ENCODE data around the gene GPC1.
A peak's percentile ranks its signal among the peaks of the same experiment; 100 is the strongest.
"Not testable (repeated sequence)": the region's sequence is repeated elsewhere in the genome, so short reads cannot be mapped to it uniquely, and the experiment has no call there.

The GPC1 gene, protein sequence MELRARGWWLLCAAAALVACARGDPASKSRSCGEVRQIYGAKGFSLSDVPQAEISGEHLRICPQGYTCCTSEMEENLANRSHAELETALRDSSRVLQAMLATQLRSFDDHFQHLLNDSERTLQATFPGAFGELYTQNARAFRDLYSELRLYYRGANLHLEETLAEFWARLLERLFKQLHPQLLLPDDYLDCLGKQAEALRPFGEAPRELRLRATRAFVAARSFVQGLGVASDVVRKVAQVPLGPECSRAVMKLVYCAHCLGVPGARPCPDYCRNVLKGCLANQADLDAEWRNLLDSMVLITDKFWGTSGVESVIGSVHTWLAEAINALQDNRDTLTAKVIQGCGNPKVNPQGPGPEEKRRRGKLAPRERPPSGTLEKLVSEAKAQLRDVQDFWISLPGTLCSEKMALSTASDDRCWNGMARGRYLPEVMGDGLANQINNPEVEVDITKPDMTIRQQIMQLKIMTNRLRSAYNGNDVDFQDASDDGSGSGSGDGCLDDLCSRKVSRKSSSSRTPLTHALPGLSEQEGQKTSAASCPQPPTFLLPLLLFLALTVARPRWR

DNA sequence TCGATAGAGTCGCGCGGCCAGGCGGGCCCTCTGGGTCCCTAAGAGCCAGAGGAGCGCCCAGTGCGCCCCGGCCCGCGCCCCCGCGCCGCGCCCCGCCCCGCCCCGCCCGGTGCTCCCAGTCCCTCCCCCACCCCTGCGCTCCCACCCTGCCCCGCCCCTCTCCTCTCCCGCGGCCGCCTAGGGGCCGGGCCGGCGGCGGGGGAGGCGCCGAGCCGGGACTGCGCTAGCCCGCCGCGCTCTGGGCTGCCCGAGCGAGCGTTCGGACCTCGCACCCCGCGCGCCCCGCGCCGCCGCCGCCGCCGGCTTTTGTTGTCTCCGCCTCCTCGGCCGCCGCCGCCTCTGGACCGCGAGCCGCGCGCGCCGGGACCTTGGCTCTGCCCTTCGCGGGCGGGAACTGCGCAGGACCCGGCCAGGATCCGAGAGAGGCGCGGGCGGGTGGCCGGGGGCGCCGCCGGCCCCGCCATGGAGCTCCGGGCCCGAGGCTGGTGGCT is at the start of gene GPC1:
TSS of gene GPC1 (plus strand) at position 207 of the 491 bp plus-strand sequence. CDS start at position 463, 256 bp downstream.
- DNase-seq (ENCODE audit: low read depth in 2 of 2, low spot score in 1 of 2): peak in 1 of 2 donors; percentile 28

DNA sequence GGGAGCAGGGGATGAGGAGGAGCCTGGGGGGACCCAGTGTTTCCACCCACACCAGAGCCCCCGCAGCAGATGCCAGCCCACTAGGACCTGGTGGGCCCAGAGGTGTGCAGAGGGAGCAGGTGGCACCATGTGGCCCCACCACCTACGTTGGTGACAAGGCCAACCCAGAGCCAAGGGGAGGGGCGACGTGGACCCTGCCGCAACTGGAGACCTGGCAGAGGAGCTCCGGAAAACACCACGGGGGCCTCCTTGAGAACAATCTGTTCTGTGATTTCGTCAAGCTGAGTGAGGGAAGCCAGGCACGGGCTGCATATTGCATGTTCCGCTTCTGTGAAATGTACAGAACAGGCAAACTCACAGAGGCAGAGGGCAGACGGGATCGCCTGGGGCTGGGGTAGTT is 49.1 kb upstream of the GPC1 start:
- DNase-seq (ENCODE audit: low read depth in 2 of 2, low spot score in 1 of 2): no peak

DNA sequence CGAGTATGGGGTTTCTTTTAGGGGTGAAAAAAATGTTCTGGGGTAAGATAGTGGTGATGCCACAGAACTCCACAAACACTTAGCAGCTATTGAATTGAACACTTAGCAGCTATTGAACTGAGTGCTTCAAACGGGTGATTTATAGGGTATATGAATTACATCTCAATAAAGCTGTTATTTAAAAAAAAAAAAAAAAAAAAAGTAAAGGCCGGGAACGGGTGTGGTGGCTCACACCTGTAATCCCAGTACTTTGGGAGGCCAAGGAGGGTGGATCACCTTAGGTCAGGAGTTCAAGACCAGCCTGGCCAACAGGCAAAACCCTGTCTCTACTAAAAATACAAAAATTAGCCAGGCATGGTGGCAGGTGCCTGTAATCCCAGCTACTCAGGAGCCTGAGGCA is 48.7 kb upstream of the GPC1 start:
- DNase-seq (ENCODE audit: low read depth in 2 of 2, low spot score in 1 of 2): not testable (repeated sequence)

DNA sequence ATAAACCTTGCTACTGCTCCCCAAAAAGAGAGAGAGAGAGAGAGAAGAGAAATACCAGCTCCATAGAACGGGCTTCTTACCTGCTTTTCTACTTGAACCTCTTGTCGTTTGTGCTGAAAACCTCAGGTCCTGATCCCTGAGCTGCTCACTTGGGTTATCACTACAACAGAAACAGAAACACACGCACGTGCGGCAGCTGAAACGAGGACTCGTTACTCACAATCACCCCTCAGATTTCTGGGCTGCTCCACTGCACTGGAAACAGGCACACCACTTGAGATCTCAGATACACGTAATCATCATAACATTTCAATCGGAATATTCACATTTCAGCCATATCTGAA is 48.2 kb upstream of the GPC1 start:
- DNase-seq (ENCODE audit: low read depth in 2 of 2, low spot score in 1 of 2): no peak

DNA sequence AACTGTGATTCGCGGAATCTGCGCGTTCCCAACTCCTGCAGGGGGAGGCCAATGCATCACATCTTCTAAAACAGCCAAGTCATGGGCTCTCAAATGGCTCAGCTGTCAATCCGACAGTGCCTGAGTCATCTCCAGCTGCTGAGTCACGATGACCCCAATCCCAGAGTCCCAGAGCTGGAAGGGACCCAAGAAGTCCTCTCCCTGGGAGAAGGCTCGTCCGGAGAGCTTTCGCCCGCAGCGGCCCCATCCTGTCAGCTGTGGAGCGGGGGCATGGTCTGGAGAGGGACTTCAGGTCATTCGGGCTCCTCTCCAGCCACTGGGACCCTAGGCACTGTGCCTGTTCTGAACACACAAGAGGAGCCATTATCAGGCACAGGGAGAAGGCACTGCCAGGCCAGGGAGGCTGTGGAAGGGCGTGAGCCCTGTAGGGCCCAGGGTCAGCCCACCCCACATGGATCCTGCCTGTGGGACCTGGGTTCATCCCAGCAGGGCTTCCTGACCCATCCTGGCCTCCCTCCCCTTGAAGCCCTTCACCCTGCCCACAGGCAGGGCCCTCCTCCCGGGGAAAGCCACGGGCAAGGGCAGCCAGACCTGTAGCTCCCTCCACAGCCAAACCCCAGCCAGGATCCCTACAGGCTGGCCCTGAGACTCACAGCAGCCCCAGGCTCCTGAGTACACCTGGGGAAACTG is 47.6 kb upstream of the GPC1 start:
- no peak for DNase-seq (ENCODE audit: low read depth in 2 of 2, low spot score in 1 of 2)

DNA sequence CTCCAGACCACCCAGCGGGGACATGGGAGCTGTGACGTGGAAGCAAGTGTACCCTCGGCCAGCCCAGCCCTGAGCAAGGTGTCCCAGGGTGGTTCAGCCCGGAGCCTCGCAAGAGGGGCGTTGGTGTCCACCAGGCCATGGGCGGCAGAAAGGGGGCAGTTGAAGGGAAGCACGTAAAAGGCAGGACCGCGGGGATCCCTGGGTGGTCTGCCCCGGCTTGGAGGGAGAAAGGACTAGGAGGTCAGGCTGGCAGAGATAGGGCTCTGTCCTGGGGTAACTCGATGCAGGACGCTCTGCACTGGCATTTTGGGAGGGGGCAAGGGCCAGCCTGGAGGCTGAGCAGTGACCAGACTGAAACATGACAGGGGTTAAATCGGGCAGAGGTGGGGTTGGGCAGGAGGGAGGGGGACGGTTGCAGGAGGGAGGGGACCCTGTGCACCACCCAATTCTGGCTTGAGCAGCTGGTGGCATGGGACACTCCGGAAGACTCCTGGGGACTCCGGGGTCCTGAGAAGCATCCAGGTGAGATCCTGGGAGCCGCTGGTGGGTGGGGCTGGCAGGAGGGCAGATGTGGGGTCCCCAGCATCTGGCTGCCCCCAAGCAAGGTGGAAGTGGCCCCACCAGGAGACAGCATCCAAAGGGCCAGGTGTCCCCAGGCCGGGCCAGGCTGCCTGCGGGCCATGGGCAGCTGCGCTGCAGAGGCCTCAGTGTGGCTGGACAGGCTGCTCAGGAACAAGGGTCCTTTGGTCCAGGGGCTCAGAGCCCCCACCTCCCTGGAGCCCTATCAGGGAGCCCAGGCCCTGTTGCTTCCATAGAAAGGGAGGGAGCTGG is 46.8 kb upstream of the GPC1 start:
- DNase-seq (ENCODE audit: low read depth in 2 of 2, low spot score in 1 of 2): no peak

DNA sequence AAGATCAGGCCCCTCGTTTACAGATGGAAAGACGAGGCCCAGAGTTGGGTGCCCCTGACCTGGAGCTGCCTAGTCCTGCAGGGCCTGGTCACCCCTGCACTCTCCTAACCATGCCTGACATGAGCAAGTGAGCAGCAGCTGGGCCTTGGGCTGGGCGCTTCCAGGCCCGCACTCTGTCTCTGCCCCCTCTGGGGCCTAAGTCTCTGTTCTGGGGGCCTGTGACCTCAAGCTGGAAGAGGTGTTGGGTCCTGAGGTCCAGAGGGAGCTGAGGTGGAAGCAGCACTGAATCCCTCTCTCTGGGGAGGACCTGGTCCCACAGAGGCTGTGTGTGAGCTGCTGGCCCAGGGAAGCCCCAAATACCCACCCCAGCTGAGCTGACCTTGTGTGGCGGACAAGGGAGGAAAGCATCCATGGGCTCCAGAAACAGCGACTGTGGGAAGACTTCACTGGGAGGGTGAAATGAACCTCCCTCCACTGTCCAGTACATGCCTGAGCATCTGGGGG is 46.1 kb upstream of the GPC1 start:
- DNase-seq (ENCODE audit: low read depth in 2 of 2, low spot score in 1 of 2): no peak

DNA sequence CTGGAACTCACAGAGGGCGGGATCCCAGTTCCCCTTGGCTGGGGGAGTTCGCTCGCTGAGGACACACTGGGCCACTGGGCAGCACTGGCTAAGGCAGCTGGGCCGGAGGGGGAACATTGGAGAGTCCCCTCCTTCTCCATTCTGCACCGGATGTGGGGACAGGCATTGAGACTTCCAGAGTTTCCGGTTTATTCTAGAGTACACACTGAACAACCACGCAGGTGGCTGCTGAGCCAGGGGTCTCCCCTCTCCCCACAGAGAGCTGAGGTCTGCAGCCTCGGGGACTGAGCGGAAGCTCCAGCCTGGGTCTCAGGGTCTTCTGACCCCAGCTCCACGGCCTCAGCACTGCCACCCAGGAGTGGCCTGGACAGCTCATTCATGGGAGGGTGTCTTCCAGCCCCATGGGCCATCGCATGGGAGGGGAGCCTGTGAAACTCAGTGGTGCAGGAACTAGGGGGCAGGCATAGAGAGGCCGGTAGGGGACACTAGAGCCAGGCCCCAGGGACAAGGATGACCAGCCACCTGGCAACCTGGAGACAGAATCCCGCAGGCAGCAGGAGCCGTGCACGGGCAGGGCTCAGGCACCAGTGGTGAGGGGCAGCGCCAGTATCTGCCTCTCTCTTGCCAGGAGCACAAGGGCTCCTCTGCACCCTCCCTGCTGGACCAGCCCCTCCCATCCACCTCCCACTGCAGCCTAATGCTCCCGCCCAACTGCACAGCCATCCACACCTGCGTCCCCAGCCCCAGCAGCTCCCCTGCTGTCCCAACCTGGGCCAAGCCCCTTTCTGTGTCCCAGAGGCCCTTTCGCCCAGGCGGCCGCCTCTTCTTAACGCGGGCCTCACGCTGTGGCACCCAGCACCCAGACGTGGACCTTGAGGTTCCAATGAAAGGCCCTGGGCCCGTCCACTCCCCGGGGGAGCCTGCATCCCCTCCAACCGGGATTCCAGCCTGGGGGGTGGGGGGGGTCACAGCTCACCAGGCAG is 45.1 kb upstream of the GPC1 start:
- no peak for DNase-seq (ENCODE audit: low read depth in 2 of 2, low spot score in 1 of 2)

DNA sequence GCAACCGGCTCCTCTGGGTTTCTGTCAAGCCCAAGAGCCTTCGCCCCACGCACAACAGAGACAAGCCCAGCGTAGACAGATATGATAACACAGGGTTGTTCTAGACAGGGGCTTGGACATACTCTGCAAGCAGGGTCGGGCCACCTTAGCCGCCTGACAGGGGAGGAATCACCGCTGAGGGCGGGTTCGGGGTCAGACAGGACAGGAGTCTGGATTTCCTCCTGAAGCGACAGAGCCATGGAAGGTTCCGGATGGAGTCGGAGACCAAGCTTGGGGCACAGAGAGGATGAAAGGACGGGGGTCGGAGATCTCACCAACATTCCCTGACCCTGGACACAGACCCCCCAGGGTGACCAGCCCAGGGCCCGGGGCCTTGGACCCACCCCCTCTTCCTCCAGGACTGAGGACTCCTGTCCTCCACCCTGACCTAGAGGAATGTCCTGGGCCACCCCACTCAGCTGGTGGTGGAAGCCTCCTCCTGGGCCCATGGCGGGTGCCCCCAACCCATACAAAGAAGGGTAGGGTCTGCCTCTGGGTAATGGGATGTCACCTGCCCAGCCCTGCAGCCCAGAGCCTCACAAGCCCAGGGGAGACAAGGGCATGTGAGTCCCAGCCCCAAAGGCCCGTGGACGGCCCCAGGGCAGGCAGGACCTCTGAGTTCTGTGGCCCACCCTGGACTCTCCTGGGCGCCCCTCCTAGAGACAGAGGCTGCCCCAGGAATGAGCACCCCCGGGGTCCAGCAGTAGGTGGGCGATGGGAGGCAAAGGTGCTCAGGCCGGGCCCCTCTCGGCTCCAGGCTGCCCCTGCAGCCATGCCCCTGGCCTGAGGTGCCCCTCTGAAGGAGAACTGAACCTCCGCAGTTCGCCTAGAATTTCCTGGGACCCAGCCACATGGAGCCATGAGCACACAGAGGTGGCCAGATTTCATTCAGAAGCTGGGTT is 44.1 kb upstream of the GPC1 start:
- DNase-seq (ENCODE audit: low read depth in 2 of 2, low spot score in 1 of 2): no peak

DNA sequence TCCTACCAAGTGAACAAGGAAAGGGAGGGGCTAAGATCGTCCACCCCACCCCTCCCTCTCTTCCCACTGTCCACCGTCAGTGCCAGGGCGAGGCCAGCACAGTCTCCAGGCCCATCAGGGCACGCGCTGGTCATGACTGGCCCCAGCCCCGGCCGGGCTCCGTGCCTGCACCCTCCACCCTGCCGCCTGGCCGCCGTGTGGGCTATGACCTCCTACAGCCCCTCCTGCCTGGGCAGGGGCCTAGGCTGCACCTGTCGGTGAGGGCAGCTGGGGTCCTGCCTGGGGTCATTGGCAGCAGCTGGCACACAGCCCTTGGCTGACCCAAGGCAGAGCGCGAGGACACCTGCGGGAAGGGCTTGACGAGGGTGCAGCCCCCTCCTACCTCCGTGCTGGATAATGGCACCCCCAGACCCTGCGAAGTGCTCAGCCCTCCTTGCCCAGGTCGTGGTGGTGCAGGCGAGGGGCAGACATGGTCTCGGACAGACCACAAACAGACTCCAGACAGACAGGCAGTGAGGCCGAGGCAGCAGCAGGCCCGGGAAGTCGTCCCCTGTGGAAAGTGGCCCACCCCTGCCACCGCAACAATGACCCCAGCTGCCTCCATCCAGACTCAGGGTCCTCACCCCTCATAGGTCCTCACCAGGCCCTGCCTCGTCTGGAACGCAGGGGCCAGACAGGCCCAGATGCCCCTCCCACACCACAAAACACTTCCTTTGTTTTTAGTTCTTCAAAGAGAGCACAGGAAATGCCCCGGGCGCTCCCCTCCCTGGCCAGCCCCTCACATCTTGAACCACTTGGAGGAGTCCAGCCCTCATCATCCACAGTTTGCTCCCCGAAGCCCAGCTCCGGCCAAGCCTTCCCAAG is 43.1 kb upstream of the GPC1 start:
- DNase-seq (ENCODE audit: low read depth in 2 of 2, low spot score in 1 of 2): no peak

DNA sequence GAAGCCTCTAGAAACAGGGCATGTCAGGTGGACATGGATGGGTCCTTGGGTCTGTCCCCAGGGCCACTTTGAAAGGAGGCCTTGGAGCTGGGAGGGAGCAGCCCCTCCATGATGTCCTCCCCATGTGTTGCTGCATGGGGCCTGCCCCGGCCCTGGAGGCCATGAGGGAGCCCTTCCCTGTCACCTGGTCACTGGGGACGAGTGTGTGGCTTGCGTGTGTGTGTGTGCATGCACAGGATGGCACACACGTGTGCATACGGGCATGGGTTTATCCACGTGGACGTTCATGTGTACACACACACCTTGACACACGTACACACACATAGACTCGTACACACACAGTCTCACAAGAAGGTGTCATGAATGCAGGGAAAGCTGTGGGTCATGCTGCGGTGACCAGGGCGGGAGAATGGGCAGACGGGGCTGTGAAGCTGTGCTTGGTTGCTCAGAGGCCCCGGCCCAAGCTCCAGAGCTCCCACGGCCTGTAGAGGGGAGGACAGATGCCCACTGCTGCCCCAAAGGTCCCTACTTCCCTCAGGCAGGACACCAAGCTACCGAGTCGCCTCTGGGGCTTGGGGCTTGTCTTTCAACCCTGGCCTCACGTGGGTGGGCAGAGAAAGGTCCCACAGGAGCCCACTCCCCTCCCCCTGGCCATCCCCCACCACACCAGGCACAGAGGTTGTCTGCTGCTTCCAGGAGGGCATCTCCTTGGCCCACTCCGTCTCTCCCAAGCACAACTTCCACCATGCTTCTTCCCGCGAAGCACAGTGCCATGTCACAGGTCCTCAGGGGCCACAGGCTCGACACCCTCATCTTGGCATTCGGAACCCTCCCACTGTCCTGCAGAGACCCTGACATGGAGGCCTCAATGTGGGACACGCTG is 42.3 kb upstream of the GPC1 start:
- DNase-seq (ENCODE audit: low read depth in 2 of 2, low spot score in 1 of 2): no peak

DNA sequence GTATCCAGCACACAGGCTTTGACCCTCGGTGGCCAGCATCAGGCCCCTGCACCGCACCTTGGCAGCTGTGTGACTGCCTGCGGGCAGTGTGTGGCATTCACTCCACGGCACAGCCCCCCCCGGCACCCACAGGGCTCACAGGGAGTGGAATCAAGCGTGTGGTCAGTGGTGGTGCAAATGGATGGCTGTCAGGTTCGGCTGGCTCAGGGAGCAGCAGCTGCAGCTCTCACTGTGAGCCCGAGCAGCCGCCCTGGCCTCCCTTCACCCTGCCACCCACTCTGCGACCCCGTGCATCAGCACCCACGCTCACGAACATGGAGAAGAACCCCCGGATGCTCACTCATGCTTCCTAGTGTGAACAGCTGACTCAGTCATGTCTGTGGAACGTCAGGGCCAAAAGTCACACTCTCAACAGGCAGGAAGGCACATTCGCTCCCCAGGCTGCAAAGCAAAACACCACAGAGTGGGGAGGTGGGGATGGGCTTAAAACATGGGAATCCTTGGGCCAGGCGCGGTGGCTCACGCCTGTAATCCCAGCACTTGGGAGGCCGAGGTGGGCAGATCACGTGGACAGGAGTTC is 41.5 kb upstream of the GPC1 start:
- DNase-seq (ENCODE audit: low read depth in 2 of 2, low spot score in 1 of 2): no peak

DNA sequence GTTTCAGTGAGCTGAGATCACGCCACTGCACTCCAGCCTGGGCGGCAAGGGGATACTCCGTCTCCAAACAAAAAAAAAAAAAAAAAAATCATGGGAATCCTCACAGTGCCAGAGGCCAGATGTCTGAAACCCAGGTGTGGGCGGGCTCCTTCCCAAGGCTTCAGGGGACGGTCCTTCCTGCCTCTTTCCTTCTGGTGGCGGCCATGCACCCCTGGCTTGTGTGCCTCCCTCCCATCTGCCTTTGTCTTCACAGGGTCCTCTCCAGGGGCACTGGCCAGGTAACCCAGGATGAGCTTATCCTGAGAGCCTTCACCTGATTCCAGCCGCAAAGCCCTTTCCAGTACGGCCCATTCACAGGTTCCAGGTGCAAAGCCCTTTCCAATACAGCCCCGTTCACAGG is 40.9 kb upstream of the GPC1 start:
- no peak for DNase-seq (ENCODE audit: low read depth in 2 of 2, low spot score in 1 of 2)

DNA sequence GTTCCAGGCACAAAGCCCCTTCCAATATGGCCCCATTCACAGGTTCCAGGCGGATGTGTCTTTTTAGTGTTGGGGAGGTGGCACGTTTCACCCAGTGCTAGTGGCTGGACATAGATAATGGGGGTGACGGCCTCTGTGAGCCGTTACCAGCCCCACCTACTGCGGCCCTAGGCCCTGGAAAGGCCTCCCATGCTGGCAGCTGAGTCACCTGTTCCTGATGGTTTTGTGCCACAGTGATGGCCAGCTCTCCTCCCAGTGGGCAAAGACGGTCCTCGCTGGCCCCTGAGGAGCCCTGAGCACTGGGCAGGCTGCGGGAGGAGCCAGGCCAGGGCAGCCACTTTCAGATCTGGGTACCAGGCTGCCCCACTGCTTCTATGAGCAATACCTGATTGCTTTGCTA is 40.0 kb upstream of the GPC1 start:
- DNase-seq (ENCODE audit: low read depth in 2 of 2, low spot score in 1 of 2): no peak

DNA sequence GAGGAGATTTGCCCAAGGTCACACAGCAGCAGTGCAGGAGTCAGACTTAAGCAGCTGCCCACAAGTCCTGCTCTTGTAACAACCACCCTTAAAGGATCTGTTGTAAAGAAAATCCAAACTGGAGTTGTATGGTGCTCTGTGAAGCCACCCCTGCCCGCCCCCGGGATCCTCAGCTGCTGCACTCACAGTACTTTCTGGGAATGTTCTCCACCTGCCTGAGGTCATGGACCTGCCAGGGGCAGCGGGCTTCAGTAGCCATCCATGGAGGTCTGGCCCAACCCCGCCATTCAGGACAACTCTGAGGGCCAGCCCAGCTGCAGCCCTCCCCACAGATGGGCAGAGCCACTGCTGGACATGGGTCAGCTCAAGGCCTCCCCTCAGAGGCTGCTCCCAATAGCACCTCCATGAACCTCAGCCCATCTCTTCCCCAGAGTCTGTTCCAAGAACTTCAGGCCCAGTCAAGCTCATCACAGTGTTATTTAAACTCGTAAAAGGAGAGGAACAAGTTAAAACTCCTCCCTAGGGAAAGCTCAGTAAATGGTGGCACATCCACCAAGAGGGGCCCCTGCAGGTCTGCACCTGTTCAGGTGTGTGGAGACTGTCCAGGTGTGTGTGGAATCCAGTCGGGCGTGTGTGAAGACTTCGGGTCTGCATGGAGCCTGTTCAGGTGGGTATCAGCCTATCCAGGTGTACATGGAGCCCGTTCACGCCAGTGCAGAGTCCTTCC is 39.4 kb upstream of the GPC1 start:
- no peak for DNase-seq (ENCODE audit: low read depth in 2 of 2, low spot score in 1 of 2)
